Amniotic epithelial cell (primary cell): ENCODE measurements around the gene CDY1.
"Not testable (repeated sequence)": the region's sequence is repeated elsewhere in the genome, so short reads cannot be mapped to it uniquely, and the experiment has no call there.

Experiments used
- DNase-seq: peaks from one replicate; pipeline ENCODE4 v3.0.0-alpha.2; 2010; ENCODE audit warnings: low read depth

Gene CDY1, protein sequence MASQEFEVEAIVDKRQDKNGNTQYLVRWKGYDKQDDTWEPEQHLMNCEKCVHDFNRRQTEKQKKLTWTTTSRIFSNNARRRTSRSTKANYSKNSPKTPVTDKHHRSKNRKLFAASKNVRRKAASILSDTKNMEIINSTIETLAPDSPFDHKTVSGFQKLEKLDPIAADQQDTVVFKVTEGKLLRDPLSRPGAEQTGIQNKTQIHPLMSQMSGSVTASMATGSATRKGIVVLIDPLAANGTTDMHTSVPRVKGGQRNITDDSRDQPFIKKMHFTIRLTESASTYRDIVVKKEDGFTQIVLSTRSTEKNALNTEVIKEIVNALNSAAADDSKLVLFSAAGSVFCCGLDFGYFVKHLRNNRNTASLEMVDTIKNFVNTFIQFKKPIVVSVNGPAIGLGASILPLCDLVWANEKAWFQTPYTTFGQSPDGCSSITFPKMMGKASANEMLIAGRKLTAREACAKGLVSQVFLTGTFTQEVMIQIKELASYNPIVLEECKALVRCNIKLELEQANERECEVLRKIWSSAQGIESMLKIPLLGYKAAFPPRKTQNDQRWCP

GRCh38 chrY:25621817-25622216 is at the start of gene CDY1:
Gene CDY1 (plus strand): TSS chrY:25622117. CDS start chrY:25622443, 326 bp downstream.
- DNase-seq = not testable (repeated sequence)

GRCh38 chrY:25593336-25593735 is 28.6 kb upstream of the CDY1 start:
- not testable (repeated sequence) for DNase-seq

DNA sequence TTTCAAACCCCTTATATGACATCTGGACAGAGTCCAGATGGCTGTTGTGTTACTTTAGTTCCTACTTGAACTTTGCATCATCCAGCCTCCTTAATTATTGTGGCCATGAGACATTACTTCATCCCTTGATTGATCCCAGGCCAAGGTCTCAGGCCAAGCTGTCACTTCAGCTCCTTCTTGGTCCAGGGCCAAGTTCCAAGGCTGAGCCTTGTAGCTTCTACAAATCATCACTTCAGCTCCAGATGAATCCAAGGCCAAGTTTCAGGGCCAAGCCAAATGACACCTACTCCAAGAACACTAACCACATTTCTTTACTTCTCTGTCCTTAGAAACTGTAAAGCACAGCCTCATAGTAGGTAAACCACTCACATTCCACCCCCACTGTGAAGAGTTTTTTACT is 1.7 kb upstream of the CDY1 start:
- not testable (repeated sequence) for DNase-seq

DNA sequence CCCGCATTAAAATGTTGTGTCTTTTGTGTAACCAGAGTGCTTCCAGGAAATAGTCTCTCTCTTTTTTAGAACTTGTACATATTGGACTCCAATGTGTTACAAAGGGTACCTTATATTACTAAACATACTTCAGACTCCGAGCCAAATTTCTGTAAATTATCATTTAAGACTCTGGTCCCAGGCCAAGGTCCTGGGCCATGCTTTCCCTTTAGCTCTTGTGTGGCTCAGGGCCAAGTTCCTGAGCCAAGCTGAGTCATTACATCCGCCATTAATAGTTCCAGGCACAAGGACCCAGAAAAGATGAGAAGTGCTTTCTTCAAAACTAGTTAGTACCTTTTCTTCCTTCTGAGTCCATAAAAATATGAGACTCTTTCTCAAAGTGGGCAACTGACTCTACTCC is 4.6 kb downstream of the CDY1 start:
- DNase-seq = not testable (repeated sequence)

- DNase-seq = not testable (repeated sequence)
Measured at GRCh38 chrY:25630383-25631112, 8.6 kb downstream of the CDY1 start.

DNA sequence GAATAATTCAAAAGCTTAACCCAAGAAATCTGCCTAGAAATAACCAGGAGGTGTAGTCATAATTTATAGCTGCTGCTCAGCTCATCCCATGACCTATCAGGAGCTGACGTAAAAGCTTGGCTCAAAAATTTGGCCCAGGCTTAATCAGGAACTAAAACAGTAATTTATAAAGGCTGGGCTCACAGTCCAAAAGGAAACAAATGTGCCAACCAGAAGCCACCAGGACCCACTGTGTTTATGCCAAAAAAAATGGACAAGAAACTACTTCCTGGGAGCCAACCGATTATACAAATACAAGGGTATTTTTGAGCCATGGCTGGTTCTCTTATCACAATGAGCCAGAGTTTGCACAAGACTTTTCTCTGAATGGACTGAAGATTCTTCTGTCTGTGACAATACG is 17.9 kb downstream of the CDY1 start:
- DNase-seq = not testable (repeated sequence)

GRCh38 chrY:25643024-25643915 is 21.4 kb downstream of the CDY1 start:
- DNase-seq = not testable (repeated sequence)
